SK-N-SH (cell line): Measurements from ENCODE around the gene TMED6. TPM values are rescaled to one million over a fixed set of nuclear protein-coding genes. Genes with fewer than 3 reads are reported as not detected.
"Not testable (repeated sequence)": the region's sequence is repeated elsewhere in the genome, so short reads cannot be mapped to it uniquely, and the experiment has no call there.

Source experiments
- CTCF ChIA-PET: fragments of 300-600, 350-600 bp; formaldehyde crosslinking; extraction: SDS; loops from one replicate; lab custom pipeline; 2021; lab: Yijun Ruan, JAX
- POLR2A ChIA-PET: fragments of 350-600 bp; sonication (Branson Sonifier 250); formaldehyde crosslinking; extraction: SDS; loops from one replicate; lab custom pipeline; 2020; ENCODE audit warnings: antibody characterized with exemption, inconsistent platforms; lab: Yijun Ruan, JAX
- DNase-seq: peaks from one replicate; pipeline ENCODE4 v3.0.0; 2012
- H2AFZ ChIP-seq: fragments of 200-600 bp; sonication (generic); 2 replicates; pipeline ENCODE4 v1.8.1; 2016; ENCODE audit warnings: antibody characterized with exemption, mild to moderate bottlenecking, low read depth
- H3F3A ChIP-seq: fragments of 200-600 bp; sonication (generic); replicated peaks from 2 replicates; pipeline ENCODE3; 2016; ENCODE audit warnings: antibody characterized with exemption, mild to moderate bottlenecking; ENCODE audit not compliant: insufficient read depth
- H3K27ac ChIP-seq, 2 experiments: fragments of 200-500 bp in 1 of 2; fragments of 200-600 bp in 1 of 2; sonication (Bioruptor generic) in 1 of 2; sonication (generic), shearing (Covaris generic) in 1 of 2; 2 replicates each; pipeline versions ENCODE4 v1.5.1 to v1.6.1; 2014 to 2016; ENCODE audit warnings: low read depth in 2 of 2, inconsistent platforms in 1 of 2, low read length in 1 of 2, mild to moderate bottlenecking in 1 of 2, mixed read lengths in 1 of 2
- H3K27me3 ChIP-seq: fragments of 200-600 bp; sonication (generic), shearing (Covaris generic); 2 replicates; pipeline ENCODE4 v1.6.1; 2016; ENCODE audit warnings: mixed run types; ENCODE audit not compliant: insufficient read depth
- H3K36me3 ChIP-seq, 2 experiments: fragments of 200-500 bp in 1 of 2; fragments of 200-600 bp in 1 of 2; sonication (Bioruptor generic) in 1 of 2; sonication (generic) in 1 of 2; replicated peaks in 1 of 2; 2 replicates each; pipeline versions ENCODE3 to v1.5.1; 2014 to 2016; ENCODE audit warnings: low read length in 1 of 2, mild to moderate bottlenecking in 1 of 2; ENCODE audit not compliant: insufficient read depth in 2 of 2, control insufficient read depth in 1 of 2
- H3K4me1 ChIP-seq, 2 experiments: fragments of 200-500 bp in 1 of 2; fragments of 200-600 bp in 1 of 2; sonication (Bioruptor generic) in 1 of 2; sonication (generic), shearing (Covaris generic) in 1 of 2; 2 replicates each; pipeline versions ENCODE4 v1.5.1 to v1.6.1; 2014 to 2016; ENCODE audit warnings: low read depth in 1 of 2, low read length in 1 of 2, mixed run types in 1 of 2; ENCODE audit not compliant: insufficient read depth in 2 of 2, control insufficient read depth in 1 of 2
- H3K4me2 ChIP-seq: fragments of 200-600 bp; sonication (generic), shearing (Covaris generic); 2 replicates; pipeline ENCODE4 v1.6.1; 2017; ENCODE audit warnings: mixed run types
- H3K4me3 ChIP-seq, 2 experiments: fragments of 200-500 bp in 1 of 2; fragments of 200-600 bp in 1 of 2; sonication (Bioruptor generic) in 1 of 2; sonication (generic), shearing (Covaris generic) in 1 of 2; 2 replicates each; pipeline versions ENCODE4 v1.5.1 to v1.8.1; 2014 to 2016; ENCODE audit warnings: low read depth in 2 of 2, inconsistent platforms in 1 of 2, low read length in 1 of 2, mild to moderate bottlenecking in 1 of 2, mixed read lengths in 1 of 2, moderate library complexity in 1 of 2
- H3K79me2 ChIP-seq: fragments of 200-600 bp; sonication (generic); 2 replicates; pipeline ENCODE4 v1.8.1; 2017; ENCODE audit warnings: mild to moderate bottlenecking; ENCODE audit not compliant: insufficient read depth
- H3K9ac ChIP-seq: fragments of 200-600 bp; sonication (generic); 2 replicates; pipeline ENCODE4 v1.6.1; 2017; ENCODE audit warnings: mixed run types
- H3K9me2 ChIP-seq: fragments of 200-600 bp; sonication (generic); 2 replicates; pipeline ENCODE4 v1.6.1; 2017; ENCODE audit warnings: mixed run types
- H3K9me3 ChIP-seq: fragments of 200-600 bp; sonication (generic); 2 replicates; pipeline ENCODE4 v1.6.1; 2017; ENCODE audit warnings: mixed run types, mild to moderate bottlenecking, moderate library complexity
- H4K20me1 ChIP-seq: fragments of 200-600 bp; sonication (generic); 2 replicates; pipeline ENCODE4 v1.6.1; 2017; ENCODE audit warnings: mild to moderate bottlenecking, mixed run types; ENCODE audit not compliant: insufficient read depth
- FOSL2 ChIP-seq: IDR thresholded peaks from 2 replicates; pipeline ENCODE4 v1.4.0; 2012; ENCODE audit warnings: low read depth, mild to moderate bottlenecking, moderate library complexity, borderline replicate concordance
- GABPA ChIP-seq: IDR thresholded peaks from 2 replicates; pipeline ENCODE4 v1.4.0; 2012; ENCODE audit warnings: low read depth, mild to moderate bottlenecking
- GATA2 ChIP-seq: sonication (generic); formaldehyde crosslinking; IDR thresholded peaks from 2 replicates; pipeline ENCODE4 v1.5.0; 2020; ENCODE audit warnings: mild to moderate bottlenecking, missing genetic modification reagents
- IRF3 ChIP-seq: fragments of 150-350 bp; IDR thresholded peaks from 2 replicates; pipeline ENCODE4 v1.6.1; 2016; ENCODE audit warnings: mild to moderate bottlenecking, low read depth, low read length
- MEF2A ChIP-seq: IDR thresholded peaks from 2 replicates; pipeline ENCODE4 v1.4.0; 2012; ENCODE audit warnings: low read depth, borderline replicate concordance
- PBX3 ChIP-seq: IDR thresholded peaks from 2 replicates; pipeline ENCODE4; 2012
- RAD21 ChIP-seq: IDR thresholded peaks from 2 replicates; pipeline ENCODE4 v1.6.1; 2012; ENCODE audit warnings: mild to moderate bottlenecking, low read length
- RXRA ChIP-seq: IDR thresholded peaks from 2 replicates; pipeline ENCODE4 v1.4.0; 2012; ENCODE audit warnings: low read depth, mild to moderate bottlenecking, borderline replicate concordance
- SIN3A ChIP-seq: IDR thresholded peaks from 2 replicates; pipeline ENCODE4 v1.6.1; 2012; ENCODE audit warnings: low read depth, mild to moderate bottlenecking, low read length, moderate library complexity, borderline replicate concordance
- TCF12 ChIP-seq: IDR thresholded peaks from 2 replicates; pipeline ENCODE4 v1.4.0; 2012
- USF1 ChIP-seq: IDR thresholded peaks from 2 replicates; pipeline ENCODE4 v1.4.0; 2012; ENCODE audit warnings: low read depth, borderline replicate concordance
- YY1 ChIP-seq: IDR thresholded peaks from 2 replicates; pipeline ENCODE4 v1.4.0; 2012; ENCODE audit warnings: low read depth, mild to moderate bottlenecking
- WGBS: methylation state at CpG from one replicate; pipeline ENCODE4 v1.1.6; 2017; ENCODE audit warnings: low lambda C conversion rate; 5-methylcytosine and 5-hydroxymethylcytosine counted together
- polyA plus RNA-seq, 3 experiments: library from polyadenylated mRNA; depleted of rRNA; stranded (reverse); fragments of >200 nt; gene quantifications; 2 replicates each; pipeline ENCODE4 v1.2.3, GENCODE V29; 2012

TMED6 gene
- polyA plus RNA-seq, 1 of the 3 experiments (the other 2 are of a cell fraction): not detected

GRCh38 chr16:69298261-69298660 is 53.3 kb downstream of the TMED6 start:
- WGBS: 99% methylated on average over 4 of the region's 4 CpGs
- H3K27me3 ChIP-seq: no peaks in the 10 kb centered on the region
- TF ChIP-seq RAD21: no peak
- TF ChIP-seq FOSL2: no peak
- no peak for TF ChIP-seq SIN3A
- no peak for TF ChIP-seq TCF12
- TF ChIP-seq IRF3: no peak
- TF ChIP-seq GATA2 (CRISPR knock-in tag): no peak
- no peak for TF ChIP-seq MEF2A
- no peak for TF ChIP-seq GABPA
- no peak for TF ChIP-seq USF1
- TF ChIP-seq RXRA: no peak
- no peak for TF ChIP-seq PBX3
- TF ChIP-seq YY1: no peak
- H3F3A ChIP-seq: no peaks in the 10 kb centered on the region
- H3K9me3 ChIP-seq: no peaks in the 10 kb centered on the region
- H3K4me2 ChIP-seq: no peak overlapping the region
- H3K79me2 ChIP-seq: 0 out of 2 replicates have a peak, but pooled peaks cover 6% of the 10 kb centered on the region
- no peaks in the 10 kb centered on the region for H4K20me1 ChIP-seq
- H2AFZ ChIP-seq: no peak overlapping the region
- H3K4me1 ChIP-seq: no peaks in the 10 kb centered on the region
- no peak overlapping the region for H3K4me3 ChIP-seq
- H3K36me3 ChIP-seq: peaks cover 18 to 44% of the 10 kb centered on the region in 2 experiments
- H3K9me2 ChIP-seq: no peaks in the 10 kb centered on the region
- POLR2A ChIA-PET: no interaction called here
- no peak for DNase-seq
- H3K9ac ChIP-seq: no peak overlapping the region
- H3K27ac ChIP-seq: no peak overlapping the region
- CTCF ChIA-PET: interaction anchor here (0.9 kb wide), 1 partner anchor 146 kb away, joined by 3 read pairs; no protein-coding TSS in a partner anchor

- H3K9ac ChIP-seq, H3K79me2 ChIP-seq, H3K9me3 ChIP-seq, H3K27me3 ChIP-seq, POLR2A ChIA-PET, H3K4me2 ChIP-seq, H3F3A ChIP-seq, H4K20me1 ChIP-seq, H3K9me2 ChIP-seq, H3K27ac ChIP-seq, H2AFZ ChIP-seq, DNase-seq, H3K4me1 ChIP-seq, H3K4me3 ChIP-seq: not testable (repeated sequence)
- CTCF ChIA-PET: interaction anchor here (1.0 to 3.7 kb wide), 3 partner anchors 8 to 147 kb away, joined by 3 to 19 read pairs (median 5); partner anchors contain the start of gene VPS4A
- 95% methylated on average over 7 of the region's 7 CpGs for WGBS
- H3K36me3 ChIP-seq: peaks cover 18 to 39% of the 10 kb centered on the region in 2 experiments
These were observed 54.8 kb downstream of the TMED6 start for GRCh38 chr16:69296771-69297170.
